Measurements from ENCODE around the gene SETD4. TPM values are rescaled to one million over a fixed set of nuclear protein-coding genes. Genes with fewer than 3 reads are reported as not detected.

SETD4 gene
- total RNA-seq, 1 experiment from 2014 or later, result 24.3 TPM

DNA sequence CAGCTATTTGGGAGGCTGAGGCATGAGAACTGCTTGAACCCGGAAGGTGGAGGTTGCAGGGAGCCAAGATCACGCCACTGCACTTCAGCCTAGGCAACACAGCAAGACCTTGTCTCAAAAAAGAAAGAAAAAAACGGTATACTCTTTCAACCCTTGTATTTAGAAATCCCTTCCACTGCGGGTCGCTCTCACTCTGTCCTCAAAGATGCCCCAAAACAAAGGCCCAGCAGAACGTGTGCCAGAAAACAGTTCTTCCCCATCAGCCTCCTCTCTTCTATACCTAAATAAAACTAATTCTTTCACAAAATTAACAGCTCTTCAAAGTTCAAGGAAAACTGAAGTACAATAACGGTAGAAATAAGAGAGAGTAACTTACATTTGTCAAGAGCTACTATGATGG, 13.2 kb downstream of the SETD4 start:
- Histone ChIP-seq H3K4me1 (no peaks in the 10 kb centered on the region), H3K27me3 (replicated peaks; ENCODE audit: control insufficient read depth, insufficient read depth, low read length) (no peaks in the 10 kb centered on the region), H3K9me3 (no peaks in the 10 kb centered on the region), H3K4me3 (ENCODE audit: low read depth, low read length) (no peak overlapping the region), H3K36me3 (ENCODE audit: control insufficient read depth, insufficient read depth, low read length) (no peaks in the 10 kb centered on the region; the same call in 1 of the 2 replicates)
- TF ChIP-seq, protein P1, sequence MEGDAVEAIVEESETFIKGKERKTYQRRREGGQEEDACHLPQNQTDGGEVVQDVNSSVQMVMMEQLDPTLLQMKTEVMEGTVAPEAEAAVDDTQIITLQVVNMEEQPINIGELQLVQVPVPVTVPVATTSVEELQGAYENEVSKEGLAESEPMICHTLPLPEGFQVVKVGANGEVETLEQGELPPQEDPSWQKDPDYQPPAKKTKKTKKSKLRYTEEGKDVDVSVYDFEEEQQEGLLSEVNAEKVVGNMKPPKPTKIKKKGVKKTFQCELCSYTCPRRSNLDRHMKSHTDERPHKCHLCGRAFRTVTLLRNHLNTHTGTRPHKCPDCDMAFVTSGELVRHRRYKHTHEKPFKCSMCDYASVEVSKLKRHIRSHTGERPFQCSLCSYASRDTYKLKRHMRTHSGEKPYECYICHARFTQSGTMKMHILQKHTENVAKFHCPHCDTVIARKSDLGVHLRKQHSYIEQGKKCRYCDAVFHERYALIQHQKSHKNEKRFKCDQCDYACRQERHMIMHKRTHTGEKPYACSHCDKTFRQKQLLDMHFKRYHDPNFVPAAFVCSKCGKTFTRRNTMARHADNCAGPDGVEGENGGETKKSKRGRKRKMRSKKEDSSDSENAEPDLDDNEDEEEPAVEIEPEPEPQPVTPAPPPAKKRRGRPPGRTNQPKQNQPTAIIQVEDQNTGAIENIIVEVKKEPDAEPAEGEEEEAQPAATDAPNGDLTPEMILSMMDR (IDR thresholded peaks at IDR 0.05; ENCODE audit: insufficient read depth in 1 of 2, low read depth in 1 of 2, low read length in 1 of 2, severe bottlenecking in 1 of 2, unreplicated experiment in 1 of 2), result no peak
- intact Hi-C loops (cut with micrococcal nuclease; ENCODE audit: unreplicated experiment), result no loop called here
- Mint-ChIP-seq H3K36me3 (ENCODE audit: insufficient read depth, unreplicated experiment) (peaks cover 44% of the 10 kb centered on the region), H3K4me3 (ENCODE audit: unreplicated experiment) (no peak overlapping the region), H3K9me3 (ENCODE audit: unreplicated experiment) (no peaks in the 10 kb centered on the region), H3K27me3 (ENCODE audit: insufficient read depth, unreplicated experiment) (no peaks in the 10 kb centered on the region), H3K27ac (ENCODE audit: unreplicated experiment) (no peak overlapping the region), H3K4me1 (ENCODE audit: low read depth, unreplicated experiment) (no peaks in the 10 kb centered on the region)
- DNase-seq, result no peak
- CTCF ChIA-PET, result no interaction called here
- no TSS peak for BruUV-seq (replicated peaks)
- POLR2A ChIA-PET, result no interaction called here

DNA sequence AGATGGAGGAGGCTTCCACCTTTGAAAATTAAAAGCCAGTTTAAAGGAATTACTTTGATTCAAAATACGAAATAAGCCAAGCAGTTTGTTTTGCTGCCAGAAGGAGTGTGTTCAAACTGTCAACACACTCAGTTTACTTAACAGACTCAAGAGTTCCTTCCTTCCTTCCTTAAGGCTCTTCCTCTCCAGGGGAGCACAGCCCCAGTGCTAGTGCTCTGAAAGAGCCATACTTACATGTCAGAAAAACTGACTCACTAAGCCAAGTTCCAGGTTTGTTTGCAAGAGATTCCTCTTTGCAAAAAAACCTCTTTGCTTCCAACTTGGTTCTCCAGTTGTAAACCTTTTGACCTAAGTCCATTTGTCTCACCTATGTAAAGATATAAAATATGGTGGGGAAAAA, 14.3 kb downstream of the SETD4 start:
- Histone ChIP-seq H3K9me3 (no peaks in the 10 kb centered on the region), H3K27me3 (replicated peaks; ENCODE audit: control insufficient read depth, insufficient read depth, low read length) (no peaks in the 10 kb centered on the region), H3K36me3 (ENCODE audit: control insufficient read depth, insufficient read depth, low read length) (no peaks in the 10 kb centered on the region; the same call in 1 of the 2 replicates), H3K4me3 (ENCODE audit: low read depth, low read length) (no peak overlapping the region), H3K4me1 (no peaks in the 10 kb centered on the region)
- intact Hi-C loops (cut with micrococcal nuclease; ENCODE audit: unreplicated experiment), result no loop called here
- no peaks in the 10 kb centered on the region for H3K4me1 Mint-ChIP-seq (ENCODE audit: low read depth, unreplicated experiment)
- no peaks in the 10 kb centered on the region for H3K9me3 Mint-ChIP-seq (ENCODE audit: unreplicated experiment)
- no peak overlapping the region for H3K27ac Mint-ChIP-seq (ENCODE audit: unreplicated experiment)
- no peak for DNase-seq
- H3K4me3 Mint-ChIP-seq (ENCODE audit: unreplicated experiment), result no peak overlapping the region
- ChIA-PET POLR2A (no interaction called here), CTCF (no interaction called here)
- TF ChIP-seq, protein P1 (IDR thresholded peaks at IDR 0.05; ENCODE audit: insufficient read depth in 1 of 2, low read depth in 1 of 2, low read length in 1 of 2, severe bottlenecking in 1 of 2, unreplicated experiment in 1 of 2), result no peak
- H3K27me3 Mint-ChIP-seq (ENCODE audit: insufficient read depth, unreplicated experiment), result no peaks in the 10 kb centered on the region
- H3K36me3 Mint-ChIP-seq (ENCODE audit: insufficient read depth, unreplicated experiment), result peaks cover 44% of the 10 kb centered on the region
- BruUV-seq (replicated peaks), result no TSS peak

DNA sequence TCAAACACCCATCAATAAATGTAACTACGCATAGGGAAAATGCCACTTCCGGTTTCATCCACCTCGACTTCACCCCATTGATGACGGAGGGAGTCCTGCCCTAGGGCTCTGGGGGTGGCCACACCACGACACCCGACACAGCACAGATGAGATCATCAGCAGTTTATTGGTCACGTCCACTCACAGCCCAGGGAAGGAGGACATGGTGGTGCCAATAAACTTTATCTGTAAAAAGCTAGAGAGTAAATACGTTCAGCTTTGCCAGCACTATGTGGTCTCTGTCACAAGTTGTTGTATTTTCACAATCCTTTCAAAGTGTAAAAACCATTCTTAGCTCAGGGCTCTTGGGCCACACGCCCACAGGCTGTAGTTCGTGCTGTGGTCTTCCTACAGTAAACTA, 16.3 kb downstream of the SETD4 start:
- peaks cover 37% of the 10 kb centered on the region for H3K36me3 Mint-ChIP-seq (ENCODE audit: insufficient read depth, unreplicated experiment)
- H3K27me3 ChIP-seq (replicated peaks; ENCODE audit: control insufficient read depth, insufficient read depth, low read length), result no peaks in the 10 kb centered on the region
- CTCF ChIA-PET, result no interaction called here
- no peaks in the 10 kb centered on the region; the same call in 1 of the 2 replicates for H3K36me3 ChIP-seq (ENCODE audit: control insufficient read depth, insufficient read depth, low read length)
- H3K27ac Mint-ChIP-seq (ENCODE audit: unreplicated experiment), result no peak overlapping the region
- H3K27me3 Mint-ChIP-seq (ENCODE audit: insufficient read depth, unreplicated experiment), result no peaks in the 10 kb centered on the region
- TF ChIP-seq, protein P1 (IDR thresholded peaks at IDR 0.05; ENCODE audit: insufficient read depth in 1 of 2, low read depth in 1 of 2, low read length in 1 of 2, severe bottlenecking in 1 of 2, unreplicated experiment in 1 of 2), result no peak
- H3K9me3 Mint-ChIP-seq (ENCODE audit: unreplicated experiment), result no peaks in the 10 kb centered on the region
- no peak overlapping the region for H3K4me3 ChIP-seq (ENCODE audit: low read depth, low read length)
- DNase-seq, result no peak
- no peak overlapping the region for H3K4me3 Mint-ChIP-seq (ENCODE audit: unreplicated experiment)
- POLR2A ChIA-PET, result no interaction called here
- no peaks in the 10 kb centered on the region for H3K4me1 Mint-ChIP-seq (ENCODE audit: low read depth, unreplicated experiment)
- intact Hi-C loops (cut with micrococcal nuclease; ENCODE audit: unreplicated experiment), result no loop called here
- H3K4me1 ChIP-seq, result no peaks in the 10 kb centered on the region
- no TSS peak for BruUV-seq (replicated peaks)
- H3K9me3 ChIP-seq, result no peaks in the 10 kb centered on the region

Data from Caco-2 (cell line).